Ectodermal cell (in vitro differentiated cells): Measurements from ENCODE around the gene MRPL37.
"Not testable (repeated sequence)": the region's sequence is repeated elsewhere in the genome, so short reads cannot be mapped to it uniquely, and the experiment has no call there.

Experiments used
- H3K27ac ChIP-seq: 2 replicates; pipeline ENCODE4 v1.7.0; 2013; ENCODE audit warnings: mild to moderate bottlenecking, low read depth, low read length; ENCODE audit not compliant: insufficient read depth, poor library complexity, severe bottlenecking
- H3K27me3 ChIP-seq: 2 replicates; pipeline ENCODE4 v1.7.0; 2013; ENCODE audit warnings: mild to moderate bottlenecking, low read length; ENCODE audit not compliant: insufficient read depth, control insufficient read depth, poor library complexity, severe bottlenecking
- H3K36me3 ChIP-seq: one replicate; pipeline ENCODE4 v1.7.0; 2013; ENCODE audit warnings: low read length; ENCODE audit not compliant: control insufficient read depth, insufficient read depth
- H3K4me1 ChIP-seq: one replicate; pipeline ENCODE4 v1.7.0; 2013; ENCODE audit warnings: low read length; ENCODE audit not compliant: control insufficient read depth, insufficient read depth
- H3K4me3 ChIP-seq: 2 replicates; pipeline ENCODE4 v1.7.0; 2013; ENCODE audit warnings: low read depth, low read length, control low read depth; ENCODE audit not compliant: insufficient read depth
- H3K9me3 ChIP-seq: 2 replicates; pipeline ENCODE4 v1.7.0; 2013; ENCODE audit warnings: mild to moderate bottlenecking, low read length, moderate library complexity; ENCODE audit not compliant: control insufficient read depth
- WGBS, 2 experiments: methylation state at CpG; one replicate each; pipeline ENCODE4 v1.1.7; 2013; ENCODE audit warnings: missing lambda C conversion rate in 2 of 2; 5-methylcytosine and 5-hydroxymethylcytosine counted together

MRPL37 gene

GRCh38 chr1:54160351-54160750 lies 39.6 kb upstream of the MRPL37 start:
- no peak overlapping the region for H3K27ac ChIP-seq
- whole genome bisulfite sequencing, 2 experiments = 83 to 84% methylated on average over 3 of the region's 3 CpGs
- H3K9me3 ChIP-seq = no peaks in the 10 kb centered on the region
- H3K4me1 ChIP-seq = no peaks in the 10 kb centered on the region
- no peaks in the 10 kb centered on the region for H3K36me3 ChIP-seq
- H3K4me3 ChIP-seq = no peak overlapping the region
- H3K27me3 ChIP-seq = no peaks in the 10 kb centered on the region

GRCh38 chr1:54161495-54162168 lies 38.3 kb upstream of the MRPL37 start:
- no peak overlapping the region for H3K27ac ChIP-seq
- no peaks in the 10 kb centered on the region for H3K4me1 ChIP-seq
- H3K4me3 ChIP-seq = no peak overlapping the region
- 89 to 91% methylated on average over 6 of the region's 6 CpGs for WGBS, 2 experiments
- no peaks in the 10 kb centered on the region for H3K9me3 ChIP-seq
- H3K27me3 ChIP-seq = no peaks in the 10 kb centered on the region
- no peaks in the 10 kb centered on the region for H3K36me3 ChIP-seq

- no peaks in the 10 kb centered on the region for H3K4me1 ChIP-seq
- no peaks in the 10 kb centered on the region for H3K36me3 ChIP-seq
- H3K27ac ChIP-seq = no peak overlapping the region
- H3K9me3 ChIP-seq = no peaks in the 10 kb centered on the region
- H3K4me3 ChIP-seq = no peak overlapping the region
- no peaks in the 10 kb centered on the region for H3K27me3 ChIP-seq
- 91% methylated on average over 3 of the region's 3 CpGs for WGBS, 2 experiments
Measured at GRCh38 chr1:54163051-54163450, 36.9 kb upstream of the MRPL37 start.

- Histone ChIP-seq H3K27me3 (no peaks in the 10 kb centered on the region), H3K4me3 (no peak overlapping the region), H3K4me1 (no peaks in the 10 kb centered on the region), H3K27ac (no peak overlapping the region), H3K9me3 (no peaks in the 10 kb centered on the region), H3K36me3 (no peaks in the 10 kb centered on the region)
- WGBS, 2 experiments = 91 to 92% methylated on average over 5 of the region's 5 CpGs
Measured at GRCh38 chr1:54163573-54163972, 36.4 kb upstream of the MRPL37 start.

GRCh38 chr1:54165146-54165545 lies 34.8 kb upstream of the MRPL37 start:
- Histone ChIP-seq H3K36me3 (no peaks in the 10 kb centered on the region), H3K27me3 (no peaks in the 10 kb centered on the region), H3K4me3 (no peak overlapping the region), H3K9me3 (no peaks in the 10 kb centered on the region), H3K4me1 (no peaks in the 10 kb centered on the region), H3K27ac (no peak overlapping the region)
- WGBS, 2 experiments = 93 to 94% methylated on average over 15 of the region's 15 CpGs

GRCh38 chr1:54166357-54166756 lies 33.6 kb upstream of the MRPL37 start:
- H3K27ac ChIP-seq, H3K4me3 ChIP-seq, H3K4me1 ChIP-seq, H3K36me3 ChIP-seq, H3K9me3 ChIP-seq, H3K27me3 ChIP-seq: not testable (repeated sequence)
- 90 to 91% methylated on average over 7 to 8 of the region's 8 CpGs for WGBS, 2 experiments

- Histone ChIP-seq H3K4me3 (no peak overlapping the region), H3K27ac (no peak overlapping the region), H3K4me1 (no peaks in the 10 kb centered on the region), H3K9me3 (no peaks in the 10 kb centered on the region), H3K27me3 (no peaks in the 10 kb centered on the region), H3K36me3 (no peaks in the 10 kb centered on the region)
- WGBS, 2 experiments = 89 to 92% methylated on average over 9 of the region's 9 CpGs
Measured at GRCh38 chr1:54167422-54168139, 32.4 kb upstream of the MRPL37 start.

GRCh38 chr1:54168206-54168965 lies 31.6 kb upstream of the MRPL37 start:
- Histone ChIP-seq H3K4me1 (peaks cover 4% of the 10 kb centered on the region), H3K4me3 (no peak overlapping the region), H3K9me3 (no peaks in the 10 kb centered on the region), H3K27me3 (no peaks in the 10 kb centered on the region), H3K27ac (no peak overlapping the region), H3K36me3 (no peaks in the 10 kb centered on the region)
- 90 to 91% methylated on average over 8 of the region's 8 CpGs for WGBS, 2 experiments

GRCh38 chr1:54169068-54169467 lies 30.9 kb upstream of the MRPL37 start:
- 67 to 85% methylated on average over 2 to 3 of the region's 3 CpGs for whole genome bisulfite sequencing, 2 experiments
- no peaks in the 10 kb centered on the region for H3K27me3 ChIP-seq

GRCh38 chr1:54171016-54171415 lies 29.0 kb upstream of the MRPL37 start:
- Histone ChIP-seq H3K4me1 (peaks cover 6% of the 10 kb centered on the region), H3K27ac (no peak overlapping the region), H3K4me3 (no peak overlapping the region), H3K27me3 (no peaks in the 10 kb centered on the region), H3K36me3 (no peaks in the 10 kb centered on the region), H3K9me3 (no peaks in the 10 kb centered on the region)
- WGBS, 2 experiments = 88 to 89% methylated on average over 8 of the region's 8 CpGs

More at GRCh38 chr1:54169068-54169467, 30.9 kb upstream of the MRPL37 start:
- Histone ChIP-seq H3K4me1 (peaks cover 6% of the 10 kb centered on the region), H3K36me3 (no peaks in the 10 kb centered on the region), H3K4me3 (no peak overlapping the region), H3K9me3 (no peaks in the 10 kb centered on the region), H3K27ac (no peak overlapping the region)
